Measurements from ENCODE around the gene SVOPL.

GRCh38 chr7:138613630-138614029 lies 87.5 kb downstream of the SVOPL start:
- TF ChIP-seq, protein P1, sequence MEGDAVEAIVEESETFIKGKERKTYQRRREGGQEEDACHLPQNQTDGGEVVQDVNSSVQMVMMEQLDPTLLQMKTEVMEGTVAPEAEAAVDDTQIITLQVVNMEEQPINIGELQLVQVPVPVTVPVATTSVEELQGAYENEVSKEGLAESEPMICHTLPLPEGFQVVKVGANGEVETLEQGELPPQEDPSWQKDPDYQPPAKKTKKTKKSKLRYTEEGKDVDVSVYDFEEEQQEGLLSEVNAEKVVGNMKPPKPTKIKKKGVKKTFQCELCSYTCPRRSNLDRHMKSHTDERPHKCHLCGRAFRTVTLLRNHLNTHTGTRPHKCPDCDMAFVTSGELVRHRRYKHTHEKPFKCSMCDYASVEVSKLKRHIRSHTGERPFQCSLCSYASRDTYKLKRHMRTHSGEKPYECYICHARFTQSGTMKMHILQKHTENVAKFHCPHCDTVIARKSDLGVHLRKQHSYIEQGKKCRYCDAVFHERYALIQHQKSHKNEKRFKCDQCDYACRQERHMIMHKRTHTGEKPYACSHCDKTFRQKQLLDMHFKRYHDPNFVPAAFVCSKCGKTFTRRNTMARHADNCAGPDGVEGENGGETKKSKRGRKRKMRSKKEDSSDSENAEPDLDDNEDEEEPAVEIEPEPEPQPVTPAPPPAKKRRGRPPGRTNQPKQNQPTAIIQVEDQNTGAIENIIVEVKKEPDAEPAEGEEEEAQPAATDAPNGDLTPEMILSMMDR (IDR thresholded peaks at IDR 0.05) = no peak
- TF ChIP-seq POLR2AphosphoS5 (IDR thresholded peaks at IDR 0.05; ENCODE audit: low read depth, low read length) = no peak
- no peak for TF ChIP-seq REST (IDR thresholded peaks at IDR 0.05; ENCODE audit: insufficient read depth in 1 of 2, low read depth in 2 of 2, low read length in 1 of 2)
- no peak for TF ChIP-seq SIN3A (IDR thresholded peaks at IDR 0.05; ENCODE audit: borderline replicate concordance, insufficient read depth, low read depth, low read length)
- no peak for TF ChIP-seq TCF7L2 (IDR thresholded peaks at IDR 0.05; ENCODE audit: low read depth, low read length)
